ENCODE data around the gene FAM81A.

Gene FAM81A

DNA sequence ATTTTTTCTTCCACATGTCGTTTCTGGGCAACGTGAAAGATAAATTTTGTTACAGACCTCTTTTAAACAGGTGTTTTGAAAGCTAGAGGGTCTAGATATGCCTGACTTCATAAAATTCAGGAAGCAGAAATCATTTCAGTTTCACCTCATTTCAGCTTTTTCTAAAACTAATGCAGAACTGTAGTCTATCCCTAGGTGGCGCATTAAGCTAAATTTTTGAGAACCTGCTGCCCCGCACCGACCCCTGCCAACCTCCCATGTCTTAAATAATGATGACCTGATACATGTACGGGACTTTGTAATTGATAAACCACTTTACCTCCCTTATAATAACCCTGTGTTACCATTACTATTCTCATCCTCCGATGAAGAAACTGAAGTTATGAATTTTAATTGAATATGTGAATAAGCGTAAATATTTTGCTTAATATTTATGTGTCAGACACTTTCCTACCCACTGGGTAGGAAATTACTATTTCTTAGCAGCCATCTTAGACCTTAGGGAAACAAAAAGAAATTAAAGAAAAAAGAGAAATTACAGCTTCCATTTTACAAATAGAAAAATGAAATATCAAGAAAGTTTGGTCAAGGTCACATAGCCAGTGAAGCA lies 94.9 kb downstream of the FAM81A start:
- H3K4me3 ChIP-seq (ENCODE audit: low read depth, low read length): no peak overlapping the region
- TF ChIP-seq, protein P1, sequence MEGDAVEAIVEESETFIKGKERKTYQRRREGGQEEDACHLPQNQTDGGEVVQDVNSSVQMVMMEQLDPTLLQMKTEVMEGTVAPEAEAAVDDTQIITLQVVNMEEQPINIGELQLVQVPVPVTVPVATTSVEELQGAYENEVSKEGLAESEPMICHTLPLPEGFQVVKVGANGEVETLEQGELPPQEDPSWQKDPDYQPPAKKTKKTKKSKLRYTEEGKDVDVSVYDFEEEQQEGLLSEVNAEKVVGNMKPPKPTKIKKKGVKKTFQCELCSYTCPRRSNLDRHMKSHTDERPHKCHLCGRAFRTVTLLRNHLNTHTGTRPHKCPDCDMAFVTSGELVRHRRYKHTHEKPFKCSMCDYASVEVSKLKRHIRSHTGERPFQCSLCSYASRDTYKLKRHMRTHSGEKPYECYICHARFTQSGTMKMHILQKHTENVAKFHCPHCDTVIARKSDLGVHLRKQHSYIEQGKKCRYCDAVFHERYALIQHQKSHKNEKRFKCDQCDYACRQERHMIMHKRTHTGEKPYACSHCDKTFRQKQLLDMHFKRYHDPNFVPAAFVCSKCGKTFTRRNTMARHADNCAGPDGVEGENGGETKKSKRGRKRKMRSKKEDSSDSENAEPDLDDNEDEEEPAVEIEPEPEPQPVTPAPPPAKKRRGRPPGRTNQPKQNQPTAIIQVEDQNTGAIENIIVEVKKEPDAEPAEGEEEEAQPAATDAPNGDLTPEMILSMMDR (IDR thresholded peaks at IDR 0.05; ENCODE audit: low read depth, low read length): peak; percentile 69

DNA sequence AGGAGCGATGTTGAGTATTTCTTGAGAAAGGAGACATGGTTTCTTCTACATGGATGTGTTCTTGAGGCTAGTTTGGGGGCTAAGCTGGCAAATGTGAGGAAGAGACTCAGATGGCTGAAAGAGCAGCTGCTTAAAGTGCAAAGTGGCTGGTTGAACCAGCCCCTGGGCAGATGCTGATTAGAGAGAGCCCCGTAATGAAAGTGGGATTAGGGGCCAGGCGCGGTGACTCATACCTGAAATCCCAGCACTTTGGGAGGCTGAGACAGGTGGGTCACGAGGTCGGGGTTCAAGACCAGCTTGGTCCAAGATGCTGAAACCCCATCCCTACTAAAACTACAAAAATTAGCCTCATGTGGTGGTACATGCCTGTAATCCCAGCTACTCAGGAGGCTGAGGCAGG lies 98.6 kb downstream of the FAM81A start:
- TF ChIP-seq, protein P1 (IDR thresholded peaks at IDR 0.05; ENCODE audit: low read depth, low read length): no peak

DNA sequence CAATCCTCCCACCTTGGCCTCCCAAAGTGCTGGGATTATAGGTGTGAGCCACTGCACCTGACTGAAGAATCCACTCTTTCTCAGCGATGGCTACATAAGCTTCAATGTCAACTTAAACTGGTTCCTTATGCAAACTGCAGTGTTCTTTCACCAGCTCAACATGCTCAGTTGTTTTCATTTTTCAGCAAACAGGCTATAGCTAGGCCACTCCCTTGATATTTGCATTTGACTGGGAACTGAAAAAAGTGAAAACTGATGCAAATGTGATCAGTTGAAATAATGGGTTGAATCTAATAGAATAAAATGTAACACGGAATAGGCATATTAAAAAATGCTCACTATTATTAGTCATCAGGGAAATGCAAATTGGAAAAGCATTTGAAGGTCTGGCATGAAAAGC lies 99.4 kb downstream of the FAM81A start:
- TF ChIP-seq, protein P1 (IDR thresholded peaks at IDR 0.05; ENCODE audit: low read depth, low read length): no peak
- H3K4me3 ChIP-seq (ENCODE audit: low read depth, low read length): no peak overlapping the region

More for the DNA sequence above, 98.6 kb downstream of the FAM81A start:
- H3K4me3 ChIP-seq (ENCODE audit: low read depth, low read length): no peak overlapping the region

DNA sequence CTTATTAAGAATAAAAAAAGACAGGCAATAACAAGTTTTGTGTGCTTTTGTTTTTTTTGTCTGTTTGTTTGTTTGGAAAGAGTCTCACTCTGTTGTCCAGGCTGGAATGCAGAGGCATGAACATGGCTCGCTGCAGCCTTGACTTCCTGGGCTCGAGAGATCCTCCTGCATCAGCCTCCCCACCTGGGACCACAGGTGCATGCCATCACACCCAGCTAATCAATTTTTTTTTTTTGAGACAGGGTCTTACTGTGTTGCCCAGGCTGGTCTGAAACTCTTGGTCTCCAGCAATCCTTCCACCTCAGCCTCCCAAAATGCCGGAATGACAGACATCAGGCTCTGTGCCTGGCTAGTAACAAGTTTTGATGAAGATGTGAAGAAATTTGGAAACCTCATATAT lies 100.5 kb downstream of the FAM81A start:
- TF ChIP-seq, protein P1 (IDR thresholded peaks at IDR 0.05; ENCODE audit: low read depth, low read length): no peak
- no peak overlapping the region for H3K4me3 ChIP-seq (ENCODE audit: low read depth, low read length)

DNA sequence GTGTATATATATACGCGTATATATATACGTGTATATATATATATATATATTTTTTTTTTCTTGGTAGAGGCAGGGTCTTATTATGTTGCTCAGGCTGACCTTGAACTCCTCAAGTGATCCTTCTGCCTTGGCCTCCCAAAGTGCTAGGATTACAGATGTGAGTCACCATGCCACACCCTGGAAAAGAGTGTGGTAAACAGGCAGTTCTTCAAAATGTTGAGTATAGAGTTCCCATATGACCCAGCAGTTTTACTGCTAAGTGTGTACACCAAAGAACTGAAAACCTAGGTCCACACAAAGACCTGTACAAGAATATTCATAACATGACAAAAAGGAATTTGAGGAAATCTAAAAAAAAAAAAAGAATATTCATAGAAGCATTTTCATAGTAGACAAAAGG lies 101.8 kb downstream of the FAM81A start:
- H3K4me3 ChIP-seq (ENCODE audit: low read depth, low read length): no peak overlapping the region
- TF ChIP-seq, protein P1 (IDR thresholded peaks at IDR 0.05; ENCODE audit: low read depth, low read length): no peak

DNA sequence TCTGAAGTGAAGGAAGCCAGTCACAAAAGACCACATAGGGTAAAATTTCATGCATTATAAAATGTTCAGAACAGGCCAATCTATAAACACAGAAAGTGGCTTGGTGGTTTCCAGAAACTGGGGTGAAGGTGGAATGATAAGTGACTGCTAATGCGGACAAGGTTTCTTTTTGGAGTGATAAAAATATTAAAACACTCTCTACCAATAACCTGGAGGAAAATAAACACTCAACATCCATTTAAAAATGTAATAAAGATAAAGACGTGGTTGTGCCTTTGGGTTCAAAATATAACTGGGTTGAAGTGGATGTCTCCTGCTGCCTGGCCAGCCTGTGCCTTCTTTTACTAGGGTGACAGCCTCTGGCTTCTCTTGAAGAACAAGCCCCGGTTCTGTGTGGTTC lies 102.7 kb downstream of the FAM81A start:
- TF ChIP-seq, protein P1 (IDR thresholded peaks at IDR 0.05; ENCODE audit: low read depth, low read length): no peak
- H3K4me3 ChIP-seq (ENCODE audit: low read depth, low read length): no peak overlapping the region

DNA sequence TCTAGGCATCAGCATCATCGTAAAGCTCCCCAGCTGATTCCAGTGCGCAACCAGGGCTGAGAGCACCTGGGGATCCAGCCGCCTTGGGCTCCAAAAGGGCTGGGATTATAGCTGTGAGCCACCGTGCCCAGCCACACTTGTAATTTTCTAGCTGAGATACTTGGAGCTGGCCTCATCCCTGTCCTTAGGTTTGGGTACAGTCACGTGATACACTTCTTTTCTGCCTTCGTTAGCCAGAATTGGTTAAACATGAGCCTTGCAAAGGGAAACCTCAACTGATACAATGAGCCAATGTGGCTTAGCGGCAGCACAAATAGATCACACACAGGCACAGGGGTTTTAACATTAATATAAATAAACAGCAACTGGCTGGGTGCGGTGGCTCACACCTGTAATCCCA lies 103.8 kb downstream of the FAM81A start:
- TF ChIP-seq, protein P1 (IDR thresholded peaks at IDR 0.05; ENCODE audit: low read depth, low read length): no peak
- no peak overlapping the region for H3K4me3 ChIP-seq (ENCODE audit: low read depth, low read length)

All from WI38 (cell line).